Measurements from ENCODE around the gene DACT3.

Gene DACT3

DNA sequence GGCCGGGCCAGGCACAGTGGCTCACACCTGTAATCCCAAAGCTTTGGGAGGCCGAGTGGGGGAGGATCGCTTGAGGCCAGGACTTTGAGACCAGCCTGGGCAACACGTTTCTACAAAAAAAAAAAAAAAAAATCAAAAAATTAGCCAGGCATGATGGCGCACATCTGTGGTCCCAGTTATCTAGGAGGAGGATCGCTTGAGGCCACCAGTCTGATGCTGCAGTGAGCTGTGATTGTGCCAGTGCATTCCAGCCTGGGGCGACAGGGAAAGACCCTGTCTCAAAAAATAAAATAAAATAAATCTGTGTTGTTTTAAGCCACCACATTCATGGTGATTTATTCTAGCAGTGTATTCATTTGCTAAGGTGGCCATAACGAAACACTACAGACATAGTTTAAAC lies 4.1 kb upstream of the DACT3 start:
- DNase-seq (ENCODE audit: low spot score): no peak

DNA sequence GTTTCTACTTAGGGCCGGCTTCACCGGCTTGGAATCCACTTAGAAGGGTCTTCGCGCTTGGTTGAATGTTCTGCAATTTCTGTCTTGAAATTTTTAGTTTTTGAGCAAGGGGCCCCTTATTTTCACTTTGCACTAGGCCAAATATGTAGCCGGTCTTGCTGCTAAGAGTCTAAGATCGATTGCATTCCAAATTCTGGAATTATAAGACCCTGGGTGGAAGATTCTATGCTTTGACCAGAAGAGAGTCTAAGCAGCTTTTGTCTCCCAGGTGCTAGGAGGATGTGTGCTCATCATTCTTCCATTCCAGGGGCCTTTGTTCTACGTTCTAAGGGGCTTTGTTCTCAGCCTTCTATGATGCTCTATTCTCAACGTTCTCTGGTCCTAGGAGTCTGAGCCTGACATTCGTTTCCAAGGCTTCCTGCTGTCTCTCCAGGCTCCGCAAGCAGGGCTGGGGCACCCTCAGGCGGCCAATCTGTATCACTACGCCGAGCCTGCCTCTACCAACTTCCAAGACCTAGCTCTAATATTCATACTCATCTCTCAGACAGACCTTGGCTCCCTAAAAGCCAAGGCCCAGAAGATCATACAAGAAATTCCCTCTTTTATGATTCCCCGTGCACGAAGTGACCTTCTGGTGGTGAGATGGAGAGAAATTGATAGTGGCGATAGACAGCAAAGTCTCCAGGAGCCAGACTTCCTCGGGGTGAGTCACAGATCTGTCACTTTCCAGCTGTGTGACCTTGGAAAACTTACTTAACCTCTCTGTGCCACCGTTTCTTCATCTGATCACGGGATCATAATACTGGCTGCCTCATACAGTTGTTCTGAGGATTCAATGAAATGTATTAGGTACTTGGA lies 982 bp upstream of the DACT3 start:
- DNase-seq (ENCODE audit: low spot score): peak; percentile 98

DNA sequence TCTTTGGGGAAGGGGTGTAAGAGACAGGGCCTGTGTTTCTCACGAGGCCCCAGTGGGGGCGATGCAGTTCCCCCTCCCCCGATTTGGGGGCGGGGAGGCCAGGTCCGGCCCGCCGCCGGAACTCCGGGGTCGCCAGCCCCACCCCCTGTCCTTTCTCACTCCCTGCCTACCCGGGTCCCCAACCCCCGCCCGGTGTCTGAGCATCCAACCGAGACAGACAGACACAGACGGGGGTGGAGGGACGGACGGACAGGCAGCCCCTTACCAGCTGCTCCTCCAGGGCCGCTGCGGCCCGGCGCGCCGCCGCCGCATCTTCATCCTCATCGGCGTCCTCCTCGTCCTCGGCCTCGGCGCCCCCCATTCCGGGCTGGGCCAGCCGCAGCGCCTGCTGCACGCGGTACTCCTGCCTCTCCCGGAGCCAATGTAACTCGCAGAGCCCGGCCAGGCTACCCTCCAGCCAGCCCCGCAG lies 397 bp downstream of the DACT3 start:
- no peak for DNase-seq (ENCODE audit: low spot score)

DNA sequence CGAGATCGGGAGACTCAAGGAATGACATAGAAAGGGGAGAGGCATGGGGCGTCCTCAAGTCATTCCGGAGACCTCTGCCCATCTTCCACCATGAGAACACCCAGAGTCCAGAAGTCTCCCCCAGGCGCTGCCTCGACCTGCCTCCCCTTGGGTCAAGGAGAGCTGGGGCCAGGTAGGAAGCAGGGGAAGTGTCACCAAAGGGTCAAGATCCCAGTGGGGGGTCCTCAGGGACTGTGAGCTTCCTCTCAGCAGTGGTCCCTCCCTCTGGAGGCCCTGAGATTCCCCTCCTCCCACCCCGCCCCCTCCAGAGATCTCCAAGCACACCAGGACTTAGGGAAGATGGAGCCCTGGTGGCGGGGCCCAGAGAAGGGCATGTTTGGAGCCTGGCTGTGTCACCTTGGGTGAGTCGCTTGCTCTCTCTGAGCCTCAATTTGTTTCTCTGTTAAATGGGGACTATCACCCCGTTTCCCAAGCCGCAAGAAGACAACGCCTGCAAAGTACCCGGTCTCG lies 919 bp downstream of the DACT3 start:
- DNase-seq (ENCODE audit: low spot score): peak; percentile 54

DNA sequence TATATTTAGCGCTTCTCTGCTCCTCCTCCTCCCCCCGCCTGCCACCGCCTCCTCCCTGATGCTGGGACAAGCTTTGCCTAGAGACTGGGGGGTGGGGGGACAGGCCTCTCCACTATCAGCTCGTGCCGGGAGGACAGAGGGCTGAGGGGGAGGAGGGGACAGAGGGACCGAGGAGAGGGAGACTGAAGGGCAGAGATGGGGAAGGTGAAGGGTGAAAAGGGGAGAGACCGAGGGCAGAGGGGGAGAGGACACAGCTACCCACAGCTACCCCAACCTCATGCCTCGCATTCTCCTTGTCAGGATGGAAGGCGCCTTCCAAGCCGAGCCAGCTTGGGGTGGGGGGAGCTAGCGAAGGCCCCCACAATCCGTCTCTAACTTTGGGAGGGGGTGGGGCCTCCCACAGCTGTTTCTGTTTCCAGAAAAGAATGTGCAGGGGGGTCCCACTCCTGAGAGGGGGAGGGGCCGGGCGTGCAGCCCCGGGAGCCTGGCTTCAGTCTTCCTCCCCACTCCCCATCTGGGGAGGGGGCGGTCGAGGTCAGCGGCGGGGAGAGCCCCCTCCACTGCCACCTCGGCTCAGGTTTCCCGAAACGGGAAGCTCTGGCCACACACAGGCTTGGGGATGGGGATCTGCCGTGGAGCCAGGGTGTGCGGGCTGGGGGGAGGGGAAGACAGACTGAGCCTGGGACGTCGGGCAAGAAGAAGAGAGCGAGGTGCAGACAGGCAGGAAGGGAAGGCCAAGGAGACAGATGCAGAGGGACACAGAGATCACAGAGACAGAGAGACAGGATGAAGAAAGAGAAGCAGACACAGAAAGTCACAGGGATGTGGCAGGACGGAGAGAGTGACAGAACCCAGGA lies 1.6 kb downstream of the DACT3 start:
- peak; percentile 71 for DNase-seq (ENCODE audit: low spot score)

DNA sequence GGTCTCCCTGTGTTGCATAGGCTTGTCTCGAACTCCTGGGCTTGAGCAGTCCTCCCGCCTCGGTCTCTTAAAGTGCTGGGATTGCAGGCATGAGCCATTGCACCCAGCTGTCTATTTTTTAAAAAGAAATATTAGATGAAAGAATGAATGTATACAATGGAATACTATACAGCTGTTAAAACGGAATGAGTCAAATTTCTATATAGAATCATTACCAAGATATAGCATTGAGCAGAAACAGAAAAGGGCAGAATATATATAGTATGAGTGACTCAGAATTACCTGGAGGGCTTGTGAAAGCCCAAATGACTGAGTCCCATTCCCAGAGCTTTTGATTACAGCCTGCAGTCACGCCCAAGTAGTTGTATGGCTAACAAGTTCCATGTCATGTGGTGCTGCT lies 4.4 kb downstream of the DACT3 start:
- no peak for DNase-seq (ENCODE audit: low spot score)

DNA sequence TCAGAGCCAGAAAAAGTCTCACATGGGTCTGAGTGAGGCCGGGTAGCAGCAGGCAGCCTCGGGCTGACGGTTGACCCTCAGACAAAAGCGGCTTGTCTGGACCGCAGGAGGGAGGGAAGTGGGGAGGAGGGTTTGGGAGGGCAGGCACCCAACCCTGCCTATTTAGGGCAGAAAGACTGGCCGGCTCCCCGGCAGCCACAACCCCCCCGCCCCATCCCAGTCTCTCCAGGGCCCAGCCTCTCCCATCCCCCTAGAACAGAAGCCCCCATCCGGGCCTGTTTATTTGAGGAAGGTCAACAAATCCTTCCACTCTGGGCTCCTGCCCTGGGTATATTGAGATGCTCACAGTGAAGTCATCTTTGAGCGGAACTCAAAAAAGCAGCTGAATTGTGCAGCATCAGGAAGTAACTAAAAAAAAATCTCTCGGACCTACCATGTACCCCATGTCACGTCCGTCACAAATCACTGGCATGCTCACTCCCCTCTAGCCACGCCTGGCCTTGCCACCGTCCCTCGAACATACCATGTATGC lies 6.3 kb downstream of the DACT3 start:
- peak; percentile 95 for DNase-seq (ENCODE audit: low spot score)

DNA sequence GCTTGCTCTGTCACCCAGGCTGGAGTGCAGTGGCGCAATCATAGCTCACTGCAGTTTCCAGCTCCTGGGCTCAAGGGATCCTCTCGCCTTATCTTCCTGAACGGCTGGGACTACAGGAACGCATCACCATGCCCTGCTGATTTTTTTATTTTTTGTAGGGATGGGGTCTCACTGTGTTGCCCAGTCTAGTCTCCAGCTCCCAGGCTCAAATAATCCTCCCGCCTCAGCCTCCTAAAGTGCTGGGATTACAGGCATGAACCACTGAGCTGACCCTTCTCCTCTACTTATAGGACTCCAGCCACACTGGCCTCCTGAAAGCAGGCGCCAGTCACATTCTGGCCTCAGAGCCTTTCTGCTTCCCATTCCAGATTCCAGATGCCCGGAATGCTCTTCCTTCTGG lies 10.5 kb downstream of the DACT3 start:
- DNase-seq (ENCODE audit: low spot score): no peak

DNA sequence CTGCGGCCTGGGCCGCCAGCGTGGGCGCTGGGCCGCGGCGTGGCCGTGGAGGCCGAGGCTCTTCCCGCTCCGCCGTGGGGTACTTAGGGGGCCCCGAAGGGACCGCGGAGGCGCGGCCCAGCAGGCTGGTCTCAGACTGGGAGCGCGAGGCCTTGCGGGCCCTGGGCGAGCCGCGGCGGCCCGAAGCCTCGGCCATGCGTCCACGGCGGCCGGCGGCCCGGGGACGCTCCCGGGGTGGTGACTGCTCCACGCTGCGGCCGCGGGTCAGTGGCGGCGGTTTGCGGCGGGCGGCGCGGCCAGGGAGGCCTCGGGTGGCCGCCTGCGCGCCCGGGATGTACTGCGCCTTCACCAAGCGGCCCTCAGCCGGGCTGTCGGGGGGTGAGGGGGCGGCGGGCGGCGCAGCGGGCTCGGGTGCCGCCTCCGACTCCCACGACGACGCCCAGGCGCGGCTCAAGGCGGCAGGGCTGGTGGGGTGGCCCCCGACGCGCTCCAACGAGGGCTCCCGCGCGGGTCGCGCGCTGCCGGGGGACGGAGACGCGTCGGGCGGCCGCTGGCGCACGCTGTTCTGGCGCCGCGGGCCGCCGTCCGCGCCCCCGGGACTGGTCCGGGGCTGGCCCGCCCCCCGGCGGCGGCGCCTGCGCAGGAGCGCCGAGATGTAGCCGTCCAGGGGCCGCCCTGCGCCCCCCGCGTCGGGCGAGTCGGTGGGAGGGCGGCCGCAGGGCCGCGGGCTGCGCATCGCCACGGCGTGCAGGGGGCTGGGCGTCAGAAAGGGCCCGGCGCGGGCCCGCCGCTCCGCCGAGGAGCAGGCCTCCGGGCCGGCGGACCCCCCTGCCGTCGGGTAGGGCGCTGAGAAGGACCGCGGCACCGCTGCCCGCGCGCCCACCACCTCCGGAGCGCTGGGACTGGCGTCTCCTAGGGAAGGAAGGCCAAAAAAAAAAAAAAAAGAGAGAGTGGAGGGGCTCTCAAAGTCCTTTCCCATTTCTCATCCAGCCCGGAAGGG lies 11.7 kb downstream of the DACT3 start:
- no peak for DNase-seq (ENCODE audit: low spot score)

DNA sequence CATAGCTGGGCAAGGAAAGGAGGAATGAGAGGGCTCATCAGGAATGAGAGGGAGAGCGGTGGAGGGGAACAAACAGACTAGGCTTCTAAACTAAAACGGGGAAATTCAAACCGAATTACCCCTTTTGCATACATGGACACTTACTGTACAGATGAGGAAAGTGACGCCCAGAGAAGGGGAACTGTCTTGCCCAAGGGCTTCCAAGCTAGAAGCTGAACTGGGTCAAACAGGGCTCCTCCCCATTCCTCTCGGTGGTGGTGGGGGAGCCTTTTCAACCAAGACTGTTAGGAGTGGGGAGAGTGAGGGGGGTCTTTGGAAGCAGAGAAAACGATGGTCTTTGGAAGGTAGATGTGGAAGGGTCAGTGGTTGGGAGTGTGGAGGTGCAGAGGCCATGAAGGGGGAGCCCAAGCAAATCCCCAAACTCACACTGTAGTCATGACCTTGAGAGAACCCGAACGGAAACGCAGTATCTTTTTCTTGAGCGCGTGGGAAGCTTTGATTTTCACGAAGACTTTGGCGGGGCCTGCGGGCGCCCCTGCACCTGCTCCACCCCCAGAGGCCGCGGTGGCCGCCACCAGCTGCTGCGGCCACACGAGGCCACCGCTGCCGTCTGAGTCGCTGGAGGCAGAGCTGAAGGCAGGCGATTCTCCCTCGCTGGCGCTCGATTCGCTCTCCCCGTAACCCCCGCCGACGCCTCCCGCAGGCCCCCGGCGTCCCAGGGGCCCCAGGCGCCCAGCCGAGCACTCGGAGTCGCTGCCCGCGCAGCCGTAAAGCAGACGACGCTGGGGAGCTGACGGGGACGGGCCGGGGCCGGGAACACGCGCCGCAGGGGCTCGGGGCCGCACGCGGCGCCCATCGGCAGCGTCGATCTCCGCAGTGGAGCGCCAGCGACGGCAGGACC lies 12.7 kb downstream of the DACT3 start:
- DNase-seq (ENCODE audit: low spot score): no peak

DNA sequence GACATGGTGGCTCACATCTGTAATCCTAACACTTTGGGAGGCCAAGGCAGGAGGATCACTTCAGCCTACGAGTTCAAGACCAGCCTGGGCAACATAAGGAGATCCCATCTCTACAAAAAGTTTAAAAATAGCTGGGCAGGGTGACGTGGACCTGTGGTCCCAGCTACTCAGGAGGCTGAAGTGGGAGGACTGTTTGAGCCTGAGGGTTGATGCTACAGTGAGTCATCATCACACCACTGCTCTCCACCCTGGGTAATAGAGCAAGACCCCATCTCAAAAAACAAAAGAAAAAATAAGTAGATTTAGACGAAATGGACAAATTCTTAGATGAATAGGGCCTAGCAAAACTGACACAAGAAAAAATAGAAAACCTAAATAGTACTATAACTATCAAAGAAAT lies 14.6 kb downstream of the DACT3 start:
- DNase-seq (ENCODE audit: low spot score): no peak

DNA sequence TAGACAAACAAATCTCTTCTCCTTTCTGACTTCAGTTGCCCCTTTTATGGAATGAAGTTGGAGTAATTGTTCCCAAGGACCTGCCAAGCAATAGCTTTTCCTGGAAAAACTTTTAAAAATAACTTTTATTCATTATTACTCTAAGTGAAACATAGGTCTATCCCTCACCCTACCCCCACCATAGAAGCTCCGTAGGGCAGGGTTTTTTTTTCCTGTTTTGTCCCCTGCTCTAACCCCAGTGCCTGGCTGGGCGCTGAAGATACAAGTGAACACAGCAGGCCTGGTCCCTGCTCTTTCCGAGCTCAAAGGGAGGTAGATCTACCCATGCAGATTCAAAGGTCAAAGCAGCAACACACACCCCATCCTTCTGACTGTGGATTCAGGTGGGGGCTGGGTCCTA lies 16.3 kb downstream of the DACT3 start:
- no peak for DNase-seq (ENCODE audit: low spot score)

DNA sequence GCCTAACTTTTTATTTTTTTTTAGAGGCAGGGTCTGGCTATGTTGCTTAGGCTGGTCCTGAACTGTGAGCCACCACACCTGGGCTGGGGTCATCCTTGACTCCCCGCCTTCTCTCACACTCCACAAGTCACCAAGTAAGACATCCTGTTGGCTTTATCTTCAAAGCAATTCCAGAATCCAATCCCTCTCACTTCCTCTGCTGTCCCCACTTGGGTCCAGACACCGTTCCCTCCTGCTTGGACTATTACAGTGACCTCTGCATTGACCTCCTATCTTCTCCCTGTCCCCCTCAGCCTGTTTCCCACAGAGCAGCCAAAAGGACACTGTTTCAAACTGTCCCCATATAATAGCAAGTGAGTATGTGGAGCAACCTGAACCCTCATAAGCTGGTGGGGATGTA lies 20.3 kb downstream of the DACT3 start:
- DNase-seq (ENCODE audit: low spot score): no peak

DNA sequence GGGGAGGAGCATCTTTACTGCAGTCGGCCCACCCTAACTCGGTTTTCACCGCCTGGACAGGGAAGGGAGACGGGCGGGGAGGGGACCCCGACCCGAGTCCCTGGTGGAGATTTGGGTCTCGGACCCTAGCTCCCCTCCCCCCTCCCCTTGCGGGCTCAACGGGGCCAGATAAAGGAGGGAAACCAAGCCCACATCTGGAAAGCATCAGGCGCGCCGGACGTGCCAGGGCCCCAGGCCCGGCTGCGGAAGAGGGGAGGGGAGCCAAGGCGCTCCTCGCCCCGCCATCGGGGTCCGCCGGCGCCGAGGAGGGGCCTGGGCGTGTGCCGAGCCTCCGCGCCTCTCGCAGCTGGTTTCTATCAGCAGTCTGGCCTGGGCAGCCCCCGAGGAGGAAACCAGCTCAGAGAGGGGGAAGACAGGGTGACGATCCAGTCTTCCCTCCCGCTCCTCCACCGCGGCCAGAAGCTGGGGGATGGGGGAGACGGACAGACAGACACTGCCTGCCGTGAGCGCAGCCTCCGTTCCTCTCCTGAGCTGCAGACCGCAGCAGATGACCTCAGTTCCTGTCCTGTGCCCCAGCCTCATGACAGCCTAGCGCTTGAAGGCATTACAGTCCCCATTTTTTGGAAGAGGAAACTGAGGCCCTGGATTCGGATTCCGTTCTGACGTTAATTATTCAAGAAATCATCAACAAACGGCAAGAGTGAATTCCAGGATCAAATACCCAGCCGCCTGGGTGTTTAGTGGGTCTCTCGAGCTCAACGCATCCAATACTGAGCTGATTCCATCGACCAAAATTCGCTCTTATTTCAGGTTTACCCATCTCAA lies 21.4 kb downstream of the DACT3 start:
- DNase-seq (ENCODE audit: low spot score): no peak

DNA sequence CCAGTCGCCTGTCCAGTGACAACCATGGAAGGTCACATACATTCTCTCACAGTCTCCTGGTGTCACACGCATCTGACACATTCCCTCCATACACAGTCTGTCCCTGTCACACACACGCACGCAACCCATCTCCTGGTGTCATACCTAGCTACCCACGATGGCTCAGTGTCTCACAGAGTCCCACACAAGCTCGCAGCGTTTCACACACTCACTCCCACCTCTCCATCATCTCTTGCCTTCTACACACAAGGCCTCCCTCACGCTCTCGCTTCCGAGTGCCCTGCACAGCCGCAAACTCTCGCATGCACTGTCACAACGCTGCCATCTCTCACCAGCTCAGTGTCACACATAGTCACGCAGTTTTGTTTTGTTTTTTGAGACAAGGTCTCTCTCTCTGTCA lies 23.8 kb downstream of the DACT3 start:
- DNase-seq (ENCODE audit: low spot score): no peak

DNA sequence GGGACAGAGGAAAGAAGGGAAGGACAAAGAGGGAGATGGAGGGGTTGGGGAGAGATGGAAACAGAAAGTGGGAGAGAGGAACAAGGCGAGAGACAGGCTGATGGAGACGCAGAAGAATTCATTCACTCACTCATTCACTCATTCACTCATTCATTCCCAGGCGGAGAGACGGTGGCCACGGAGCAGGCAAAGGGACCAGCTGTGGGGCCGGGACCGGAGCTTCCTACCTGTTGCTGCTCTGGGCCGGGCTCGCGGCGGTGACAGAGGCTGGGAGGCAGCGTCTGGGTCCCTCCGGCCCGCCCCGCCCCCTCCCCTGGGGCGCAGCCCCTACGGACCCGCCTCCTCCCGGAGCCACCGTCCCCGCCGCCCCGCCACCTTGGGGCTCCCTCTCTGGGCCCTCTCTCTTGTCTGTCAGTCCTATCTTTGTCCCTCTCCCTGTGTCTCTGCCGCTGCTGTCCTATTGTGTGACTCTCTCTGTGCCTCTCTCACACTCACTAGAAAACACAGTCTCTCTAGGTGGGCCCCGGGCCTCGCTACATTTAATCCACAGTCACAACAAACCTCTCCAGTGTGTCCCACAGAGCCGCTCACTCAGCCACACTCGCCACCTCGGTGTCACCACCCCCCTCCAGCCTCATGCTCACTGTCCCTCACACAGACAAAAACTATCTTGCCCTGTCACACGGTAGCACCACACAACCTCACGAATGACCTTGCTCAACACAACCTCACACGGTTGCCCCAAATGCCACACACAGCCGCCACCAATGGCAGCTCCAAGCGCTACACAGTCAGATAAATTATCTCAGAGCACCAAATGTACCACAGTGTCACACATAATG lies 24.8 kb downstream of the DACT3 start, which contains the start of gene GNG8:
TSS of gene GNG8 (minus strand) at position 283 of the 842 bp plus-strand sequence. CDS start 1,520 bp downstream, outside the sequence.
- DNase-seq (ENCODE audit: low spot score): no peak

DNA sequence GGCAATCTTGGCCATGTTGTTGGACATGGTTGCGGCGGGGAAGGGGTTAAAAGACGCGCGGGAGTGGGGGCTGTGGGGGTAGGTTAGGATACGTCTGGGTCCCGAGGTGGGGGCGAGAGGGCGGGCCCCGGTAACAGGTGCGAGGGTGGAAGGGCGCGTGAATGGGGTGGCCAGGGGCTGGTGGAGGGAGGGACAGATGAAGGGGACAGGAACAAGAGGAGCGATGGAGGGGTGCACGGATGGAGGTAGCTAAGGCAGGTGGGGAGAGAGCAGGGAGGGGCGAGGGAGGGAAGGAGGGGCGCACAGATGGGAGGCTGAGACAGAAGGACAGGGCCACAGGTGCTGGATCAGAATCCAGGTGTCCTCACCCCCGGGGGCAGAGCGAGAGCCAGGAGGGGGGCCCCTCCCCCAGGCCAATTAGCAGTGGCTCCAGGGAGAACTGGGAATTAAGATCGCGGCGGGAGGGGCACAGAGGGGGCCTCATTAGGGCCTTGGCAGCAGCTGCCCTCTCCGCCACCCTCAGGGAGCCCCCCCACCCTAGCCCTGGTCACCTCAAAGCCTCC lies 26.2 kb downstream of the DACT3 start:
- no peak for DNase-seq (ENCODE audit: low spot score)
